Mononuclear cell (primary cell): Measurements from ENCODE around the gene SNX9. TPM values are rescaled to one million over a fixed set of nuclear protein-coding genes. Genes with fewer than 3 reads are reported as not detected.
"Not testable (repeated sequence)": the region's sequence is repeated elsewhere in the genome, so short reads cannot be mapped to it uniquely, and the experiment has no call there.

Experiments
- H3K27me3 ChIP-seq: 2 replicates; pipeline ENCODE4 v1.6.0; 2011; ENCODE audit warnings: low read length, control low read depth; ENCODE audit not compliant: insufficient read depth
- H3K4me1 ChIP-seq: 2 replicates; pipeline ENCODE4 v1.5.1; 2011; ENCODE audit warnings: mild to moderate bottlenecking, low read length, control low read depth; ENCODE audit not compliant: insufficient read depth
- H3K4me3 ChIP-seq: 2 replicates; pipeline ENCODE4 v1.5.1; 2011; ENCODE audit warnings: mild to moderate bottlenecking, low read length, moderate library complexity
- H3K9me3 ChIP-seq: 2 replicates; pipeline ENCODE4 v1.5.1; 2011; ENCODE audit warnings: low read depth, mild to moderate bottlenecking, control low read depth, low read length
- total RNA-seq: library from RNA; depleted of rRNA; stranded (reverse); fragments of >200 nt; gene quantifications from one replicate; pipeline ENCODE4 v1.2.3, GENCODE V29; 2012

Gene SNX9
- total RNA-seq, 1 donor = 42.3 TPM

GRCh38 chr6:157853902-157854502, 31.0 kb downstream of the SNX9 start:
- Histone ChIP-seq H3K27me3 (no peaks in the 10 kb centered on the region), H3K4me3 (no peak overlapping the region), H3K4me1 (peaks cover 10% of the 10 kb centered on the region), H3K9me3 (peaks cover 24% of the 10 kb centered on the region)

DNA sequence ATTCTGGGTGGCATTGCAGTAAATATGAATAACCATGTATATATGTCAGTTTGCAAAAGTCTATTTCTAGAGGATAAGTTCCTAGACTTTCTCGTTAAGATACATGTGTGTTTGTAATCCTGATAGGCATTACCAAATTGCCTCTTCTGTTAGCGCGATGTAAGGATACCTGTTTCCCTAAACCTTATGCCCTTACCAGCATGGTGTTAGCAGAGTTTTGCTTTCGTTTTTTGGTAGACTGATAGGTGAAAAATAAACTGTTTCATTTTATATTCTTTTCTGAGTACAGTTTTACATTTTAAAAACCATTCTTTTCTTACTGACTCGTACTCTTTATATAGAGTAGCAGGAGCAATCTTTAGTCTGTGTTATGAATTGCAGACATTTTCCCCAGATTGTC, 32.3 kb downstream of the SNX9 start:
- no peak overlapping the region for H3K4me3 ChIP-seq
- no peaks in the 10 kb centered on the region for H3K27me3 ChIP-seq
- H3K9me3 ChIP-seq = peaks cover 24% of the 10 kb centered on the region
- peaks cover 5% of the 10 kb centered on the region for H3K4me1 ChIP-seq

GRCh38 chr6:157855804-157856203, 32.8 kb downstream of the SNX9 start:
- not testable (repeated sequence) for H3K4me1 ChIP-seq, H3K27me3 ChIP-seq, H3K4me3 ChIP-seq
- H3K9me3 ChIP-seq = peaks cover 24% of the 10 kb centered on the region

DNA sequence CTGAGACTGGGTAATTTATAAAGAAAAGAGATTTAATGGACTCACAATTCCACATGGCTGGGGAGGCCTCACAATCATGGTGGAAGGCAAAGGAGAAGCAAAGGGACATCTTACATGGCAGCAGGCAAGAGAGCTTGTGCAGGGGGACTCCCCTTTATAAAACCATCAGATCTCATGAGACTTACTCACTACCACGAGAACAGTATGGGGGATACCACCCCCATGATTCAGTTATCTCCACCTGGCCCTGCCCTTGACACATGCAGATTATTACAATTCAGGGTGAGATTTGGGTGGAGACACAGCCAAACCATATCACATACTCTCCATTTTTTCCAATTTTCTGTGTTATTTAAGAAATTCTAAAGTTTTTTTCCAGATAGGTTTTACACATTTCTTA, 35.6 kb downstream of the SNX9 start:
- H3K4me3 ChIP-seq, H3K27me3 ChIP-seq, H3K9me3 ChIP-seq, H3K4me1 ChIP-seq: not testable (repeated sequence)

DNA sequence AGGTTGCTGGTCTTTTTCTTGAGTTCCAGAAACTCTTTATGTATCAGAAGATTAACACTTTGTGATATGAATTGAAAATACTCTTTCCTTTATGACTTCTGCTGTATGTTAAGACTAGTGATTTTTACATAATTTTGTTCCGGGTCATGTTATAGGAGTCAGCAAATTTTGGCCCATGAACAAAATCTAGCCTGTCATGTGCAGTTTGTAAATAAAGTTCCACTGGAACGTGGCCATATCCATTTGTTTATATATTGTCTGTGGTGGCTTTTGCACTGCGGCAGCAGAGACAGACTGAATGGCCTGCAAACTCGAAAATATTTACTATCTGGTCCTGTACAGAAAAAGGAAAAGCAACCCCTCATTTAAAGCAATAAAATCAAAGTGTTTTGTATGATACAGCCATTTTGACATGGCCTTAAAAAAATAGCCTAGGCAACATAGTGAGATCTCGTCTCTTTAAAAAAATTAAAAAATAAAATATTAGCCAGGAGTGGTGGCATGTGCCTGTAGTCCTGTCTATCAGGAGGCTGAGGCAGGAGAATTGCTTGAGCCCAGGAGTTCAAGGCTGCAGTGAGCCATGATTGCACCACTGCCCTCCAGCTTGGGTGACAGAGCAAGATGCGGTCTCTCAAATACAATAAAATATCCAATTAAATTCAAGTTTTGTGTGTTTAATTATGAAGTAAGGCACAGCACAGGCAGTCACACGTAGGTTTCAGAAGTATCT, 36.9 kb downstream of the SNX9 start:
- Histone ChIP-seq H3K27me3 (peaks cover 2% of the 10 kb centered on the region), H3K4me1 (peaks cover 9% of the 10 kb centered on the region), H3K9me3 (no peaks in the 10 kb centered on the region), H3K4me3 (no peak overlapping the region)

DNA sequence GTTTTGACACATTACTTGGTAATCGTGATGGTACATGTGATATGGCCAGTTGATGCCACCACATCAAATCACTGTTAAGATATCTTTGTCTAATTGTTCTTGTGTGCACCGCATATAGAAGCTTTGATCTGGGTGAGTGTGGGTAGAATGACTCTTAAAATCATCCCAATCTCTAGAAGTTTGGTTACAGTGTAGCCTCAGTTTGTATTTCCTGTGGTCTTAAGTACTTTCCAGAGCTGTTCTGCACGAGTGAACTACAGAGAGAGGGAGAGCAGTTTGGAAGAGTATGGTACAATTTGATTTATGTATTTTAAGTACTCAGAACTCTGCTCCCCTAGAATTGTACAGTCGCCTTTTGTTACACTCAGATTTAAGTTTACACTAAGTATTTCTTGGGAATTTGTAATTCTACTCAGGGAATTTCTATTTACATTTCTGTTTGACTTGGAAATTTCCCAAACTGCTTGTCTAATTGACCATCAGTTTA, 37.5 kb downstream of the SNX9 start:
- Histone ChIP-seq H3K4me1 (peaks cover 9% of the 10 kb centered on the region), H3K4me3 (no peak overlapping the region), H3K27me3 (peaks cover 2% of the 10 kb centered on the region), H3K9me3 (no peaks in the 10 kb centered on the region)

- Histone ChIP-seq H3K4me3 (no peak overlapping the region), H3K4me1 (peaks cover 9% of the 10 kb centered on the region), H3K9me3 (no peaks in the 10 kb centered on the region), H3K27me3 (peaks cover 2% of the 10 kb centered on the region)
Measured at GRCh38 chr6:157861184-157861583, 38.1 kb downstream of the SNX9 start.

GRCh38 chr6:157861814-157862213, 38.8 kb downstream of the SNX9 start:
- no peaks in the 10 kb centered on the region for H3K9me3 ChIP-seq
- H3K4me1 ChIP-seq = peaks cover 11% of the 10 kb centered on the region
- peaks cover 2% of the 10 kb centered on the region for H3K27me3 ChIP-seq
- no peak overlapping the region for H3K4me3 ChIP-seq

GRCh38 chr6:157862706-157863105, 39.7 kb downstream of the SNX9 start:
- Histone ChIP-seq H3K4me1 (peaks cover 15% of the 10 kb centered on the region), H3K4me3 (no peak overlapping the region), H3K9me3 (no peaks in the 10 kb centered on the region), H3K27me3 (peaks cover 2% of the 10 kb centered on the region)

GRCh38 chr6:157864185-157864761, 41.2 kb downstream of the SNX9 start:
- Histone ChIP-seq H3K27me3 (peaks cover 2% of the 10 kb centered on the region), H3K9me3 (no peaks in the 10 kb centered on the region), H3K4me3 (no peak overlapping the region), H3K4me1 (peaks cover 15% of the 10 kb centered on the region)

GRCh38 chr6:157865249-157865648, 42.2 kb downstream of the SNX9 start:
- Histone ChIP-seq H3K4me1 (peaks cover 10% of the 10 kb centered on the region), H3K27me3 (peaks cover 2% of the 10 kb centered on the region), H3K9me3 (no peaks in the 10 kb centered on the region), H3K4me3 (no peak overlapping the region)

DNA sequence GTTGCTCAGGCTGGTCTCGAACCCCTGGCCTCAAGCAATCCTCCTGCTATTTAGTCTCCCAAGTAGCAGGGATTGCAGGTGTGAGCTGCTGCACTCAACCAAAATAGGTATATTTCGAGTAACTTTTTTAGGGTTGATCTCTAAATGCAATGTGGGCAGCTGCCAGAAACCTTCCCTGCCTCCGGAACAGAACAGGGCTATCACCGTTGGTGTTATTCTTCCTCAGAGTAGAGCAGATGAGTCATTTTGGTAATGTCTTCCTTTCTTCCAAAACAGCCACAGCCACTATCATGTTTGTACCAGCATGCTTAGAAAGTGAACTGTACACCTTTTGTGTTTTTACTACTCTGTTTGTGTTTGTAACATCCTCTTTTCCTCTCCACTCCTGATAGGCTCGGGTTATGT, 44.1 kb downstream of the SNX9 start:
- Histone ChIP-seq H3K4me3 (no peak overlapping the region), H3K9me3 (no peaks in the 10 kb centered on the region), H3K27me3 (no peaks in the 10 kb centered on the region), H3K4me1 (peaks cover 5% of the 10 kb centered on the region)

GRCh38 chr6:157867981-157868380, 44.9 kb downstream of the SNX9 start:
- H3K27me3 ChIP-seq = no peaks in the 10 kb centered on the region
- no peaks in the 10 kb centered on the region for H3K9me3 ChIP-seq
- no peak overlapping the region for H3K4me3 ChIP-seq
- peaks cover 5% of the 10 kb centered on the region for H3K4me1 ChIP-seq

DNA sequence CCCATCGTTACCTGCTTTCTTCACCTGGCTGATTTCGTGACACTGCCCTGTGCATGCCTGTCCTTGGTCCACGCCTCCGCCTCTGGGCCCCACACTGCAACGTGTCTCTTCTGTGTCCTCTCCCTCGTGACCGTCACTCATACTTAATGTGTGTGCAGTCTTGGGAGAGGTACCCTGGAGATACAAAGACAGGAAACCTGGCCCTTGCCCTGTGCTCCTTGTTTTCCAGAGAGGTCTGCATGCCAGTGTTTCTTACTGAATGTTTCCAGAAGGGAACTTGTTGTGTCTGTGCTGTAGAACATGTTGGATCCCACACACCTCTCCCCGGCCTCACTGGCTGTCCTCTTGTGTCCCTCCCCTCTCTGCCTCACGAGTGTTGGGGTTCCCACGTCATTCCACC, 45.8 kb downstream of the SNX9 start:
- Histone ChIP-seq H3K27me3 (no peaks in the 10 kb centered on the region), H3K9me3 (no peaks in the 10 kb centered on the region), H3K4me3 (no peak overlapping the region), H3K4me1 (peaks cover 5% of the 10 kb centered on the region)

DNA sequence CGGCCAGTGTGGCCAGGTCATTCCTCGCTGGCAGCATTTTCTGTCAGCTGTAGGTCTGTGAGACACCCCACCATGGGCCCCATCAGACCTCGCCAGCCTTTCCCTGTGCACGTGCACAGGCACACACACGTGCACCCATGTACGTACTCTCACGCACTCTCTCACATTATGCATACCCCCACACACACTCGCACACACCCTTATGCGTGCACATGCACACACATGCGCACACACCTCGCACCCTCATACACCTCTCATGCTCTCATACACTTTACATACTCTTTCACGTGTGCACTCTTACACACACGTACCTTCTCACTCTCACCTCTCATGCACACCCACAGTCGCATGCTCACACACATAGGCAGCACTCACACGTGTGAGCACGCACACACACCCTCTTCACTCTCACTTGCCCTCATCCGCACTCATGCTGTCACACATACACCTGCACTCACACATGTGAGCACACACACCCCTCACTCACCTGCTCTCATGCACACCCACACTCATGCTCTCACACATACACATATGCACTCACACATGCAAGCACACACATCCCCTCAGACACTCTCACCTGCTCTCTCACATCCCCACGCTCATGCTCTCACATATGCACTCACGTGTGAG, 46.7 kb downstream of the SNX9 start:
- no peak overlapping the region for H3K4me3 ChIP-seq
- peaks cover 5% of the 10 kb centered on the region for H3K4me1 ChIP-seq

More for the DNA sequence above, 46.7 kb downstream of the SNX9 start:
- no peaks in the 10 kb centered on the region for H3K9me3 ChIP-seq
- H3K27me3 ChIP-seq = no peaks in the 10 kb centered on the region
